T-helper 1 cell treated with Interleukin-12 subunit alpha and Interleukin-12 subunit beta and Interleukin-4 antibody, amounts not matched to agents 30 ng/mL and 1 ng/mL, for 36 hours (primary cell): ENCODE results near the gene WDPCP. TPM values are rescaled to one million over a fixed set of nuclear protein-coding genes. Genes with fewer than 3 reads are reported as not detected.
"Not testable (repeated sequence)": the region's sequence is repeated elsewhere in the genome, so short reads cannot be mapped to it uniquely, and the experiment has no call there.

Experiments used
- intact Hi-C: fragments of 100-400 bp; cut with micrococcal nuclease; formaldehyde crosslinking; loops from one replicate; pipeline ENCODE4 v1.15.1; 2024
- total RNA-seq: library from RNA; stranded (reverse); gene quantifications from 2 replicates; pipeline ENCODE4 v1.2.3, GENCODE V29; 2022

WDPCP gene
- total RNA-seq, 1 donor from 2014 or later: 5.9 TPM

GRCh38 chr2:63469313-63469712, 119.0 kb downstream of the WDPCP start:
- intact Hi-C loops: not testable (repeated sequence)

GRCh38 chr2:63465633-63466032, 122.6 kb downstream of the WDPCP start:
- intact Hi-C loops: no loop called here

GRCh38 chr2:63463142-63463541, 125.1 kb downstream of the WDPCP start:
- intact Hi-C loops: no loop called here

- intact Hi-C loops: loop anchor here (5.0 kb wide), 1 partner anchor 101 kb away; no protein-coding TSS in a partner anchor
Measured at GRCh38 chr2:63446658-63447057, 141.6 kb downstream of the WDPCP start.

- intact Hi-C loops: loop anchor here (5.0 kb wide), 1 partner anchor 103 kb away; no protein-coding TSS in a partner anchor
Measured at GRCh38 chr2:63444565-63445288, 143.6 kb downstream of the WDPCP start.

- intact Hi-C loops: no loop called here
Measured at GRCh38 chr2:63440612-63441011, 147.7 kb downstream of the WDPCP start.

GRCh38 chr2:63438181-63438580, 150.1 kb downstream of the WDPCP start:
- intact Hi-C loops: no loop called here

GRCh38 chr2:63436488-63436887, 151.8 kb downstream of the WDPCP start:
- intact Hi-C loops: no loop called here

- intact Hi-C loops: no loop called here
Measured at GRCh38 chr2:63435070-63435469, 153.2 kb downstream of the WDPCP start.

GRCh38 chr2:63434024-63435001, 154.0 kb downstream of the WDPCP start:
- intact Hi-C loops: no loop called here

- intact Hi-C loops: no loop called here
Measured at GRCh38 chr2:63432373-63432772, 155.9 kb downstream of the WDPCP start.

- intact Hi-C loops: loop anchor here (1.0 to 10.0 kb wide), 2 partner anchors 371 to 638 kb away; partner anchors contain the start of gene OTX1
Measured at GRCh38 chr2:63425606-63426005, 162.7 kb downstream of the WDPCP start.

GRCh38 chr2:63425079-63425416, 163.2 kb downstream of the WDPCP start:
- intact Hi-C loops: loop anchor here (1.0 to 10.0 kb wide), 2 partner anchors 370 to 638 kb away; partner anchors contain the start of gene OTX1

GRCh38 chr2:63424329-63425078, 163.8 kb downstream of the WDPCP start:
- intact Hi-C loops: loop anchor here (1.0 to 10.0 kb wide), 3 partner anchors 370 to 967 kb away; partner anchors contain the start of gene OTX1

- intact Hi-C loops: loop anchor here (10.0 kb wide), 1 partner anchor 368 kb away; the partner anchor contains the start of gene OTX1
Measured at GRCh38 chr2:63422556-63422955, 165.7 kb downstream of the WDPCP start.

- intact Hi-C loops: no loop called here
Measured at GRCh38 chr2:63408530-63408929, 179.7 kb downstream of the WDPCP start.

- intact Hi-C loops: no loop called here
Measured at GRCh38 chr2:63406641-63407040, 181.6 kb downstream of the WDPCP start.

- intact Hi-C loops: no loop called here
Measured at GRCh38 chr2:63403820-63404219, 184.5 kb downstream of the WDPCP start.

GRCh38 chr2:63402889-63403288, 185.4 kb downstream of the WDPCP start:
- intact Hi-C loops: not testable (repeated sequence)

- intact Hi-C loops: no loop called here
Measured at GRCh38 chr2:63399156-63399555, 189.1 kb downstream of the WDPCP start.

GRCh38 chr2:63379451-63379850, 208.8 kb downstream of the WDPCP start:
- intact Hi-C loops: no loop called here
